GM12878 (cell line): ENCODE results near the gene TCF4.

ENCODE experiments used
- CHD2 ChIP-seq: IDR thresholded peaks from 2 replicates; pipeline ENCODE4 v1.6.1; 2011; ENCODE audit warnings: low read depth, low read length, improper control_type of control experiment, borderline replicate concordance
- EZH2 ChIP-seq: IDR thresholded peaks from 2 replicates; pipeline ENCODE4 v1.6.1; 2012; ENCODE audit warnings: low read depth, mild to moderate bottlenecking, control low read depth, inconsistent platforms, low read length, borderline replicate concordance; ENCODE audit not compliant: control insufficient read depth
- NFXL1 ChIP-seq: fragments of 450-650 bp; IDR thresholded peaks from 2 replicates; pipeline ENCODE4 v1.6.1; 2017; ENCODE audit warnings: antibody characterized with exemption, mild to moderate bottlenecking, borderline replicate concordance
- POLR2A ChIP-seq: IDR thresholded peaks from 2 replicates; pipeline ENCODE4 v1.6.1; 2011; ENCODE audit warnings: low read depth, mild to moderate bottlenecking, low read length
- TF ChIP-seq, protein P1 (sequence below), 3 experiments: IDR thresholded peaks in 2 of 3; conservative IDR thresholded peaks in 1 of 3; 2 replicates each; pipeline ENCODE4 v1.5.1; 2011; ENCODE audit warnings: low read depth in 3 of 3, low read length in 3 of 3, mild to moderate bottlenecking in 3 of 3, control low read depth in 2 of 3, moderate library complexity in 2 of 3, inconsistent platforms in 1 of 3, mixed read lengths in 1 of 3; ENCODE audit not compliant: control insufficient read depth in 2 of 3, insufficient read depth in 1 of 3; ENCODE audit errors: extremely low read depth in 1 of 3

DNA sequence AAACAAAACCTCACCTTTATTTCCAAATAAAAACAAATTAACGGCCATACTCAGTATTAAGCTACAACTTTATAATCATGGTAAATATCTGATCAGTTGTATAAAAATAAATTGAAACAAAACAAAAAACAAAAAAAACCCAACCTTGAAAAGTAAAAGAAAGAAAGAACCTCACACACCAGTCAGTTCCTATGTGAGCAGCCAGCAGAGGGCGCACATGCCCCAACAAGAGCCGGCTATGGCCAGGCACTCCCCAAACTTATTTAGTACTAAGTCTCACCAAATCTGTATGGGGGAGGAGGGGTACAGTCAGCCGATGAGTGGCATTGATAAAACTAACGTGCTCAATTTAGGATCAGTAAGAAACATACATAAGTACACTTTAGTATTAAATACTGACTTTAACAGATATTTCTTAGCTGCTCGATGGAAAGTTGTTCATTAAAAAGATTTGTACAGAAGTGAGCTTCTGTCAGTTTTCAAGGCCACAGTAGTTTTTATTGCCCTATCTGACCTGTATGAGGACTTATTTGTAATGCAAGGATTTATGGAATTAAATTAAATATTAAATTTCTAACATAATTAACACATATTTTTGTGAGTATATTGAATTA, 172.6 kb downstream of the TCF4 start:
- TF ChIP-seq NFXL1 (no peak), EZH2 (no peak), CHD2 (no peak), POLR2A (no peak)
- TF ChIP-seq, protein P1, sequence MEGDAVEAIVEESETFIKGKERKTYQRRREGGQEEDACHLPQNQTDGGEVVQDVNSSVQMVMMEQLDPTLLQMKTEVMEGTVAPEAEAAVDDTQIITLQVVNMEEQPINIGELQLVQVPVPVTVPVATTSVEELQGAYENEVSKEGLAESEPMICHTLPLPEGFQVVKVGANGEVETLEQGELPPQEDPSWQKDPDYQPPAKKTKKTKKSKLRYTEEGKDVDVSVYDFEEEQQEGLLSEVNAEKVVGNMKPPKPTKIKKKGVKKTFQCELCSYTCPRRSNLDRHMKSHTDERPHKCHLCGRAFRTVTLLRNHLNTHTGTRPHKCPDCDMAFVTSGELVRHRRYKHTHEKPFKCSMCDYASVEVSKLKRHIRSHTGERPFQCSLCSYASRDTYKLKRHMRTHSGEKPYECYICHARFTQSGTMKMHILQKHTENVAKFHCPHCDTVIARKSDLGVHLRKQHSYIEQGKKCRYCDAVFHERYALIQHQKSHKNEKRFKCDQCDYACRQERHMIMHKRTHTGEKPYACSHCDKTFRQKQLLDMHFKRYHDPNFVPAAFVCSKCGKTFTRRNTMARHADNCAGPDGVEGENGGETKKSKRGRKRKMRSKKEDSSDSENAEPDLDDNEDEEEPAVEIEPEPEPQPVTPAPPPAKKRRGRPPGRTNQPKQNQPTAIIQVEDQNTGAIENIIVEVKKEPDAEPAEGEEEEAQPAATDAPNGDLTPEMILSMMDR (IDR thresholded peaks at IDR 0.05 in 2 of 3, conservative IDR thresholded peaks at IDR 0.05 in 1 of 3; ENCODE audit: control insufficient read depth in 2 of 3, extremely low read depth in 1 of 3, insufficient read depth in 1 of 3, low read depth in 3 of 3, low read length in 3 of 3): peak; percentile 83 to 87 (median 85)
